Naive thymus-derived CD4-positive, alpha-beta T cell (primary cell): Measurements from ENCODE around the gene FCN3. TPM values are rescaled to one million over a fixed set of nuclear protein-coding genes. Genes with fewer than 3 reads are reported as not detected.

Experiments used
- ATAC-seq: fragments of 150-1000 bp; cut with Tn5 transposase; 2 replicates; pipeline ENCODE4 v1.10.0; 2021; ENCODE audit warnings: mild to moderate bottlenecking, moderate library complexity
- CTCF ChIA-PET: fragments of 350-600 bp; sonication (Branson Sonifier 250); formaldehyde crosslinking; loops from one replicate; lab custom pipeline; 2021; ENCODE audit warnings: antibody characterized with exemption; lab: Charles Lee
- POLR2A ChIA-PET: fragments of 350-600 bp; sonication (Branson Sonifier 250); formaldehyde crosslinking; loops from one replicate; lab custom pipeline; 2021; ENCODE audit warnings: antibody characterized with exemption, inconsistent platforms; lab: Charles Lee
- DNase-seq, 9 donors: peaks; one replicate each; pipeline versions ENCODE4 v3.0.0 to v3.0.0-alpha.2; 2020 to 2022; ENCODE audit warnings: mixed read lengths in 1 of 9
- H3K27ac ChIP-seq: one replicate; pipeline ENCODE4 v1.7.0; 2013; ENCODE audit warnings: mild to moderate bottlenecking, low read depth, low read length, moderate library complexity
- H3K27me3 ChIP-seq, 2 donors: one replicate each; pipeline ENCODE4 v1.7.0; 2013; ENCODE audit warnings: low read length in 2 of 2, mild to moderate bottlenecking in 2 of 2, moderate library complexity in 2 of 2; ENCODE audit not compliant: control insufficient read depth in 2 of 2, insufficient read depth in 2 of 2
- H3K36me3 ChIP-seq, 3 experiments: 1 replicate in 2 of 3; 2 replicates in 1 of 3; pipeline ENCODE4 v1.7.0; 2013; ENCODE audit warnings: low read length in 3 of 3, mild to moderate bottlenecking in 3 of 3, moderate library complexity in 1 of 3; ENCODE audit not compliant: insufficient read depth in 3 of 3, control insufficient read depth in 2 of 3
- H3K4me1 ChIP-seq, 2 donors: one replicate each; pipeline ENCODE4 v1.7.0; 2013; ENCODE audit warnings: low read length in 2 of 2, mild to moderate bottlenecking in 2 of 2, moderate library complexity in 1 of 2; ENCODE audit not compliant: control insufficient read depth in 2 of 2, insufficient read depth in 2 of 2
- H3K4me3 ChIP-seq: 2 replicates; pipeline ENCODE4 v1.7.0; 2013; ENCODE audit warnings: mild to moderate bottlenecking, low read length
- H3K9me3 ChIP-seq, 3 experiments: 1 replicate in 2 of 3; 2 replicates in 1 of 3; pipeline ENCODE4 v1.7.0; 2013; ENCODE audit warnings: low read length in 3 of 3; ENCODE audit not compliant: control insufficient read depth in 2 of 3
- H3K27ac Mint-ChIP-seq, 9 donors: one replicate each; pipeline ENCODE4 v1.8.0; 2020 to 2022; ENCODE audit warnings: mixed read lengths in 9 of 9, mild to moderate bottlenecking in 8 of 9, moderate library complexity in 5 of 9, inconsistent platforms in 2 of 9
- H3K27me3 Mint-ChIP-seq, 5 donors: one replicate each; pipeline ENCODE4 v1.8.0; 2021 to 2022; ENCODE audit warnings: mixed read lengths in 5 of 5, mild to moderate bottlenecking in 1 of 5
- H3K36me3 Mint-ChIP-seq, 5 donors: one replicate each; pipeline ENCODE4 v1.8.0; 2020 to 2022; ENCODE audit warnings: mixed read lengths in 5 of 5, mild to moderate bottlenecking in 3 of 5, inconsistent platforms in 1 of 5
- H3K4me1 Mint-ChIP-seq, 7 donors: one replicate each; pipeline ENCODE4 v1.8.0; 2020 to 2022; ENCODE audit warnings: mixed read lengths in 7 of 7, mild to moderate bottlenecking in 3 of 7, inconsistent platforms in 1 of 7
- H3K4me3 Mint-ChIP-seq, 10 donors: one replicate each; pipeline ENCODE4 v1.8.0; 2020 to 2022; ENCODE audit warnings: mild to moderate bottlenecking in 10 of 10, mixed read lengths in 10 of 10, moderate library complexity in 6 of 10, inconsistent platforms in 2 of 10
- H3K9me3 Mint-ChIP-seq, 11 donors: one replicate each; pipeline ENCODE4 v1.8.0; 2020 to 2022; ENCODE audit warnings: mixed read lengths in 11 of 11, mild to moderate bottlenecking in 4 of 11, inconsistent platforms in 1 of 11, moderate library complexity in 1 of 11
- intact Hi-C, 2 donors: fragments of 100-400 bp; cut with micrococcal nuclease; formaldehyde crosslinking; loops; one replicate each; pipeline ENCODE4 v1.15.1; 2023
- polyA plus RNA-seq, 2 donors: library from polyadenylated mRNA; unstranded; fragments of 300-500 nt; fragmentation: Illumina TruSeq; gene quantifications; one replicate each; pipeline ENCODE4 v1.2.3, GENCODE V29; 2021
- total RNA-seq, 6 experiments: library from RNA in 5 of 6; stranded (reverse) in 5 of 6; gene quantifications; 1 replicate in 5 of 6; 2 replicates in 1 of 6; pipeline ENCODE4 v1.2.3 and lab custom pipeline; 2021 to 2026

Gene FCN3
- total and polyA plus RNA-seq, 7 experiments from 2014 or later: not detected

DNA sequence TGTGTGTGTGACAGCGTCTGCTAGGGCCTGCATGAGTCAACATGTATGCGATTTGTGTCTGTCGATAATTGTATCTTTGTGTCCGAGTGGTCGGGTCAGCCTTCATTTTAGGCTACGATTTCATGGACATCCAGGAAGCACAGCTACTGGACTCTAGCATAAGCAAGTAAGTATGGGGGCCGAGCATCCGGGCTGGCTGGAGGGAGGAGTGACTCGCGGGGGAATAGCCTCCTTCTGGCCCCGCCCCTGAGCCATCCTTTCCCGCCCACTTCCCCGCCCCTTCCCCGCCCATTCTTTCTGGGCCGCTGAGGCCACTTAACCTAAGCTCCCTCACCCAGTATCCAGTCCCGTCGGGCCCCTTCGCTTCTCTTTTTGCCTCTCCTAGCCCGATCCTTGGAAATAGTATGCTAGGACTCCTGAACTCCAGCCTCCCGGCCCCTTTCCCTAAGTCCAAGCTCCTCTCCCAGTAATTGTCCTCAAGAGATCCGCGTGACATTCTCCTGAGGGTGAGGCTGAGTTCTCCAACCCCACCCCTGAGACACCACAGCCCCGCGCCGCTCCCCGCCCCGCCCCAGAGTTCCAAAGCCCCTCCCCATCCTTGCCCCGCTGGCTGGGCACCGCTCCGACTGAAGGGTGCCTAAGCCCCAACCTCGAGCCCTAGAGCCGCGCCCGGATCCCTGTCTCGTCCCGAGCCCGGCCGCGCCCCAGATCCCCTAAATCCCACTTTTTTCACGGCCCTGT is 9.1 kb downstream of the FCN3 start:
- CTCF ChIA-PET: interaction anchor here (0.6 to 2.6 kb wide), 14 partner anchors 8 to 297 kb away, joined by 3 to 18 read pairs (median 4); partner anchors contain the start of gene SYTL1
- peaks cover 13 to 17% of the 10 kb centered on the region in 2 donors for H3K4me1 ChIP-seq
- Mint-ChIP-seq H3K36me3 (no peaks in the 10 kb centered on the region), H3K27ac (peak overlapping the region; percentile 54 to 90 (median 73)), H3K4me1 (peaks cover 21 to 55% (median 42%) of the 10 kb centered on the region in 7 donors), H3K4me3 (peak overlapping the region; percentile 74 to 93 (median 88)), H3K9me3 (no peaks in the 10 kb centered on the region), H3K27me3 (no peaks in the 10 kb centered on the region)
- H3K4me3 ChIP-seq: peak overlapping the region; percentile 61
- H3K27ac ChIP-seq: peak overlapping the region; percentile 60
- intact Hi-C loops: loop anchor here (1.0 to 2.0 kb wide), 8 partner anchors 8 to 43 kb away; partner anchors contain the start of genes CD164L2 (in 2 of the 2), GPR3 (in 2 of the 2), TMEM222 (in 2 of the 2) and SYTL1 (in 1 of the 2)
- no peaks in the 10 kb centered on the region for H3K9me3 ChIP-seq
- H3K27me3 ChIP-seq: no peaks in the 10 kb centered on the region
- no peaks in the 10 kb centered on the region for H3K36me3 ChIP-seq
- DNase-seq: peak; percentile 48 to 77 (median 67)
- ATAC-seq: peak; percentile 78
- POLR2A ChIA-PET: interaction anchor here (0.6 to 2.1 kb wide), 8 partner anchors 8 to 43 kb away, joined by 3 to 14 read pairs (median 6); partner anchors contain the start of gene FCN3

DNA sequence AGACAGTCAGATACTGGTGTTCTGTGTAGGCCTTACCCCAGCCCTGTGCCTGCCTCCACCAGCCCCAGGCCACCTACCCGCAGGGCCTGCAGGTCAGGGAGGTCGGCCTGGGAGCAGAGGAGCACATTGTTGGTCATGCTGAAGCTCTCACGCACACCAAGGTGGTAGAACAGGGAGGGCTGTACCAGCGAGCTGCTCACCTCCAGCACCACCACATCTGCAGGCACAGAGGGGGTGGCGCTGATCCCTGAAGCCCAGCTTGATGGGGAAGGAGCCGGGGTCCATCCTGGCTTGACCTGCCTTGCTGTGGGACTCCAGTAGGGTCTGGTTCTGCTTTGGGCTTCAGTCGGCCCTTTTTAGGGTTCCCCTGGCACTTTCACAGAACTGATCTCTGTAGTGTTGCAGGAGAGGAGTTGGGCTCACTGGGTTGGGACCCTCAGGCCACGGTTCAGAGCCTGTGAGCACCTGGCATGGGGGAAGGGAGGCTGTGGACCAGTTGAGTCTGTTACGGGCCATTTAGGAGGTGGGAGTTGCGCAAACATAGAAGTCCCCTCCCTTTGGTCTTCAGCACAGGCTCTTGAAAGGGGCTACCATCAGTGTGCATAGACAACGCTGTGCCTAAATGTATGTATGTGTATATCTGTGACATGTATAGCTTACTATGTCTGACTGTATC is 9.8 kb downstream of the FCN3 start:
- Mint-ChIP-seq H3K36me3 (peaks cover 0 to 2% (median 0%) of the 10 kb centered on the region in 5 donors), H3K4me1 (peaks cover 23 to 57% (median 45%) of the 10 kb centered on the region in 7 donors), H3K27ac (peak overlapping the region in 7 of 9 donors; percentile 48 to 90 (median 66)), H3K9me3 (peaks cover 0 to 3% (median 0%) of the 10 kb centered on the region in 11 donors), H3K27me3 (no peaks in the 10 kb centered on the region), H3K4me3 (peak overlapping the region; percentile 74 to 93 (median 88))
- intact Hi-C loops: loop anchor here (1.0 kb wide), 6 partner anchors 8 to 43 kb away; partner anchors contain the start of genes GPR3 (in 2 of the 2), TMEM222 (in 2 of the 2) and CD164L2 (in 1 of the 2)
- peak overlapping the region; percentile 60 for H3K27ac ChIP-seq
- H3K27me3 ChIP-seq: no peaks in the 10 kb centered on the region
- H3K36me3 ChIP-seq: no peaks in the 10 kb centered on the region
- no peak for DNase-seq
- ChIA-PET CTCF (interaction anchor here (0.6 to 2.6 kb wide), 8 partner anchors 7 to 298 kb away, joined by 3 to 18 read pairs (median 4); partner anchors contain the start of gene SYTL1), POLR2A (interaction anchor here (1.3 to 2.1 kb wide), 3 partner anchors 7 to 32 kb away, joined by 6 to 14 read pairs (median 6); no protein-coding TSS in a partner anchor)
- H3K9me3 ChIP-seq: no peaks in the 10 kb centered on the region
- no peak for ATAC-seq
- peak overlapping the region; percentile 61 for H3K4me3 ChIP-seq
- H3K4me1 ChIP-seq: peaks cover 17 to 20% of the 10 kb centered on the region in 2 donors

DNA sequence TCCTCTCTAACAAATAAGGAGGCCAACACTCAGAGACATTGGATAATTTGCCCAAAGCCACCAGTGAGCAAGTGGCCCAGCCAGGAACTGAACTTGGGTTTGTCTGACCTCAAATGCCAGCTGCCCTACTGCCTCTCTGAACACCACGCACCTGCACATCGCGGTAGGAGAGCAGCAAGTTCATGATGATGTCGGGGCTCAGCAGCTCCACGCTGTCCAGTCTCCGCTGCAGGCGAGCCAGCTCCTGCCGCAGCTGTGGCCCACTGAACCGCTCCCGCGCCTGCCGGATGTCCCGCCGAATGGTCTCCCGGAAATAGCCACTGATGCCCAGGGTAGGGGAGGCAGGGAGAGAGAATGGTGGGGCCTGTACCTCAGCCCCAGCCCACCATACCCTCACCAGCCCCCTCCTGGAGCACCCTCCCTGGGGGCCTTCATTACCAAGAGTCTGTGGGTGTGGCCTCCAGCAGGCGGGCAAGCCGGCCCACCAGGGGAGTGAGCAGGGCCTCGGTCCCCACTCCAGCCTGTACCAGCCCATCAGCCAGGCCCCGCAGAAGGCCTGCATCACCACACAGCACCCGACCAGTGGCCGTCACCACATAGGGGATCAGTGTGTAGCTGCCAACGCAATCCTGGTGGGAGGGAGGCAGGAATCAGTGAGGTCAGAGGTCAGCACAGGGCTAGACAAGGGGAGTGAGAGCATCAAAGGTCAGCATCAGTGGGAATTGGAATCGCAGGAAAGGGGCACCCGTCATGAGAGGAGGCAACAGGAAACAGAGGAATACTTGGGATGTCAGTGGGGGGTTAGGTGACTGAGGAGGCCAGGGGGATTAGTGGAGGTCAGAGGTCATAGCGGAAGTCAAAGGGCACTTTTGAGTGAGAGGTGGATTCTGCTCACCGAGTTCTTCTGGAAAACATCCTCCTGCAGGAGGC is 10.6 kb downstream of the FCN3 start:
- no peaks in the 10 kb centered on the region for H3K27me3 ChIP-seq
- H3K27ac ChIP-seq: no peak overlapping the region
- ATAC-seq (no peak), DNase-seq (no peak)
- no peak overlapping the region for H3K4me3 ChIP-seq
- intact Hi-C loops: no loop called here
- Mint-ChIP-seq H3K4me1 (peaks cover 23 to 57% (median 45%) of the 10 kb centered on the region in 7 donors), H3K27ac (peak overlapping the region in 2 of 9 donors; percentile 52 to 72), H3K36me3 (peaks cover 0 to 2% (median 0%) of the 10 kb centered on the region in 5 donors), H3K9me3 (peaks cover 0 to 3% (median 0%) of the 10 kb centered on the region in 11 donors), H3K4me3 (peak overlapping the region in 5 of 10 donors; percentile 3 to 38 (median 35)), H3K27me3 (no peaks in the 10 kb centered on the region)
- ChIA-PET POLR2A (interaction anchor here (1.3 kb wide), 1 partner anchor 21 kb away, joined by 6 read pairs; no protein-coding TSS in a partner anchor), CTCF (interaction anchor here (1.9 kb wide), 1 partner anchor 32 kb away, joined by 8 read pairs; no protein-coding TSS in a partner anchor)
- no peaks in the 10 kb centered on the region for H3K9me3 ChIP-seq
- H3K36me3 ChIP-seq: no peaks in the 10 kb centered on the region
- peaks cover 23 to 25% of the 10 kb centered on the region in 2 donors for H3K4me1 ChIP-seq

DNA sequence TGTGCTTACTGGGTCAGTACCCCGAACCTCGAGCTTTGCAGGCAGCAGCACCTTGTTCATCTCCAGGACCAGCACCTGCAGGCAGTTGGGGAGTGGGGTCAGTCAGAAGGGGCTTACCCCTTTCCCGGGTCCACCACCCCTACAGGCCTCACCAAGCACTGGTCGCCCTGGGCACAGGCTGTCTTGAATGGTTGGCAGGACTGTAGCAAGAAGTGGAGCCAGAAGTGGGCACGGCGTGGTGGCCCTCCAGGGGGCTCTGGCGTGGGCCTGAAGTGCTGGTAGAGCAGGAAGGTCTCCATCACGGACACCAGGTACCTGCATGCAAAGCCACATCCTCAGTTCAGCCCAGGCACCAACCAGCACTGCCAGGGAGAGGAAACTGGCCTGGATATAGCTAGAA is 13.1 kb downstream of the FCN3 start:
- H3K27ac ChIP-seq: no peak overlapping the region
- ChIA-PET POLR2A (interaction anchor here (1.0 to 1.6 kb wide), 2 partner anchors 8 to 249 kb away, joined by 3 to 5 read pairs; no protein-coding TSS in a partner anchor), CTCF (interaction anchor here (0.9 to 2.4 kb wide), 2 partner anchors 29 to 62 kb away, joined by 3 to 8 read pairs; no protein-coding TSS in a partner anchor)
- Mint-ChIP-seq H3K4me3 (peak overlapping the region in 5 of 10 donors; percentile 53 to 70 (median 68)), H3K27ac (no peak overlapping the region), H3K27me3 (no peaks in the 10 kb centered on the region), H3K36me3 (peaks cover 0 to 4% (median 0%) of the 10 kb centered on the region in 5 donors), H3K4me1 (peaks cover 23 to 58% (median 49%) of the 10 kb centered on the region in 7 donors), H3K9me3 (peaks cover 0 to 3% (median 0%) of the 10 kb centered on the region in 11 donors)
- no peak for ATAC-seq
- no peak overlapping the region for H3K4me3 ChIP-seq
- no peaks in the 10 kb centered on the region for H3K36me3 ChIP-seq
- H3K27me3 ChIP-seq: no peaks in the 10 kb centered on the region
- intact Hi-C loops: no loop called here
- DNase-seq: no peak
- no peaks in the 10 kb centered on the region for H3K9me3 ChIP-seq
- H3K4me1 ChIP-seq: peaks cover 34 to 37% of the 10 kb centered on the region in 2 donors

DNA sequence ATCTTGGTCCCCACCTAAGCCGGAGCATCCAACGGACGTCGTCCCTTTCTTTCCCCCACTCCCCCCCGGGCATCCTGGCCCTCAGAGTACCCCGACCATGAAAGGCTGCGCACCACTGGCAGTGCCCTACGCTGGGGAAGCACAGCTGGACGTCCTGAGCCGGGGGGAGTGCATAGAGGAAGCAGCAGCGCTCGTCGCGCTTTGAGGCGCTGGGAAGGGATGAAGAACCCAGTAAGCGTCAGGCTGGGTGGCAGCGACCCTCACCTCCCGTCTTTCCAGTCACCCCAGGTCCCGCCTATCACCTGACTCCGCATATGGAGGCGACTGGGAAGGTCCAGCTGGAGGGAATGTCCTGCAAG is 13.6 kb downstream of the FCN3 start:
- no peak overlapping the region for H3K27ac Mint-ChIP-seq
- CTCF ChIA-PET: interaction anchor here (2.4 kb wide), 1 partner anchor 30 kb away, joined by 8 read pairs; no protein-coding TSS in a partner anchor
- no peak overlapping the region for H3K4me3 ChIP-seq

More for the DNA sequence above, 13.6 kb downstream of the FCN3 start:
- peaks cover 23 to 62% (median 49%) of the 10 kb centered on the region in 7 donors for H3K4me1 Mint-ChIP-seq
- intact Hi-C loops: no loop called here
- DNase-seq (no peak), ATAC-seq (no peak)
- H3K4me1 ChIP-seq: peaks cover 37 to 41% of the 10 kb centered on the region in 2 donors
- H3K4me3 Mint-ChIP-seq: peak overlapping the region in 9 of 10 donors; percentile 25 to 91 (median 70)
- peaks cover 0 to 4% (median 0%) of the 10 kb centered on the region in 5 donors for H3K36me3 Mint-ChIP-seq
- no peak overlapping the region for H3K27ac ChIP-seq
- H3K27me3 ChIP-seq: no peaks in the 10 kb centered on the region
- no peaks in the 10 kb centered on the region for H3K9me3 ChIP-seq
- no peaks in the 10 kb centered on the region for H3K27me3 Mint-ChIP-seq
- peaks cover 0 to 3% (median 0%) of the 10 kb centered on the region in 11 donors for H3K9me3 Mint-ChIP-seq
- no peaks in the 10 kb centered on the region for H3K36me3 ChIP-seq
- POLR2A ChIA-PET: interaction anchor here (0.7 to 1.0 kb wide), 2 partner anchors 26 to 250 kb away, joined by 3 read pairs; no protein-coding TSS in a partner anchor
